RWPE1 (cell line): Measurements from ENCODE around the gene LGMN.

Experiments
- CTCF ChIA-PET: fragments of 350-600 bp; sonication (Branson Sonifier 250); formaldehyde crosslinking; extraction: SDS; loops from one replicate; lab custom pipeline; 2021; lab: Yijun Ruan, JAX
- POLR2A ChIA-PET: fragments of 400-600 bp; formaldehyde crosslinking; extraction: SDS; loops from one replicate; lab custom pipeline; 2020; ENCODE audit warnings: antibody characterized with exemption; ENCODE audit not compliant: low non-redundant PET; lab: Yijun Ruan, JAX
- DNase-seq: peaks from one replicate; pipeline ENCODE4 v3.0.0; 2012; ENCODE audit warnings: low spot score
- H3K27ac ChIP-seq: fragments of 450-650 bp; 2 replicates; pipeline ENCODE4 v1.5.1; 2017
- CTCF ChIP-seq: fragments of 450-650 bp; conservative IDR thresholded peaks from 2 replicates; pipeline ENCODE4 v1.5.1; 2017; ENCODE audit warnings: low read depth, mild to moderate bottlenecking

The LGMN gene

DNA sequence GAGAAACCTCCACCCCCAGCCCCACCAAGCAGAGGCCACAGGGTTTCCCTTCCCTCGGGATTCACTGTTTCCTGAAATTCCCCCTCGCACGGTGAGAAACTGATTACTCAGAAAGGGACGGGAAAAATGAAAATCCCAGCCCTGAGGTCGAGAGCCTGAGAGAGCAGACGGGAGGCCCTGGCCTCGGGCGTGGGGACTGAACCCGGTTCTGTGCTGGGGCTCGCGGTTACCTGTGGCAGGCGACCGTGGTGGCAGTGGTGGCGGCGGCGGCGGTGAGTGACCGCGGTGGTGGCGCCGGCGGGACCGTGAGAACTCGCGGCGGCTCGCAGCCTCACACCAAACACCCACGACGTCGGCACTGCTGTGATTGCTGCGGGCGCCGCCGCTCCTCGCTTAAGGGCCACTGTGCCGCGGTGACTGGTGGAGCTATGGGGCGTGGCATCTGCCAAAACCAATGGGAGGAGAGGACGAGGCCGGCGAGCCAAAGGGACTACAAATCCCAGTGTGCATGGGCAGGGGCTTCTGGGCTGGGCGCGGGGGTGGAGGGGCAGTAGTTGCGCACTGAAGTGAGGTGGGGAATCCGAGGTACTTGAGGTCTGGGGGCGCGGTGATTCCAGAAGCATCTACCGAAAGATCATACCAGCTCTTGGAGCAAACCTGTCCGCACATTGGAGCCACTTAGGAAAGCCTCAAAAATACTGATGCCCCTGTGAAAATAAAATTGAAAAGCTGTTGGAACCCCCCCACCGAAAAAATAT is at the start of gene LGMN:
Gene LGMN, minus strand, starts transcription at position 369 of the 758 bp plus-strand sequence. CDS start 15,841 bp downstream, outside the sequence.
- ChIA-PET POLR2A (interaction anchor here (0.5 to 1.0 kb wide), 3 partner anchors 38 to 662 kb away, joined by 3 read pairs; no protein-coding TSS in a partner anchor), CTCF (interaction anchor here (0.6 to 0.9 kb wide), 4 partner anchors 31 to 1486 kb away, joined by 3 to 4 read pairs (median 4); no protein-coding TSS in a partner anchor)
- DNase-seq: peak; percentile 92
- peak within 1 kb of the TSS; percentile 55 for H3K27ac ChIP-seq
- TF ChIP-seq CTCF: no peak

- peak overlapping the region; percentile 75 for H3K27ac ChIP-seq
- POLR2A ChIA-PET: no interaction called here
- TF ChIP-seq CTCF: no peak
- CTCF ChIA-PET: interaction anchor here (0.6 kb wide), 1 partner anchor 16 kb away, joined by 4 read pairs; no protein-coding TSS in a partner anchor
- no peak for DNase-seq
These were observed 46.5 kb upstream of the LGMN start for GRCh38 chr14:92794961-92795360.

GRCh38 chr14:92794547-92794941 is 46.1 kb upstream of the LGMN start:
- ChIA-PET CTCF (interaction anchor here (0.6 kb wide), 1 partner anchor 80 kb away, joined by 4 read pairs; no protein-coding TSS in a partner anchor), POLR2A (no interaction called here)
- no peak for TF ChIP-seq CTCF
- DNase-seq: no peak
- peak overlapping the region; percentile 75 for H3K27ac ChIP-seq

- CTCF ChIA-PET: interaction anchor here (0.6 to 1.0 kb wide), 3 partner anchors 10 to 471 kb away, joined by 3 to 4 read pairs (median 4); no protein-coding TSS in a partner anchor
- peak within 1 kb of the TSS; percentile 75 for H3K27ac ChIP-seq
These were observed 45.5 kb upstream of the LGMN start, which contains the start of gene GOLGA5 for GRCh38 chr14:92793709-92794546. GOLGA5 (plus strand) TSS chr14:92794305; CDS start chr14:92797438, 3,133 bp downstream.

GRCh38 chr14:92792885-92793284 is 44.5 kb upstream of the LGMN start:
- ChIA-PET POLR2A (no interaction called here), CTCF (interaction anchor here (0.6 to 1.0 kb wide), 4 partner anchors 9 to 682 kb away, joined by 3 to 4 read pairs (median 4); no protein-coding TSS in a partner anchor)
- no peak overlapping the region for H3K27ac ChIP-seq
- no peak for DNase-seq
- no peak for TF ChIP-seq CTCF

More at GRCh38 chr14:92793709-92794546, 45.5 kb upstream of the LGMN start, which contains the start of gene GOLGA5:
- DNase-seq: peak; percentile 92
- TF ChIP-seq CTCF: no peak
- POLR2A ChIA-PET: no interaction called here
